ENCODE measurements around the gene FAM25A.

The FAM25A gene

GRCh38 chr10:87053577-87054181, 33.6 kb downstream of the FAM25A start:
- TF ChIP-seq CTCF (IDR thresholded peaks at IDR 0.05; ENCODE audit: low read depth, low read length, missing control alignments): no peak
- no peak overlapping the region for H3K4me3 ChIP-seq (ENCODE audit: low read depth, low read length)
- no peak for DNase-seq (ENCODE audit: low read depth)

DNA sequence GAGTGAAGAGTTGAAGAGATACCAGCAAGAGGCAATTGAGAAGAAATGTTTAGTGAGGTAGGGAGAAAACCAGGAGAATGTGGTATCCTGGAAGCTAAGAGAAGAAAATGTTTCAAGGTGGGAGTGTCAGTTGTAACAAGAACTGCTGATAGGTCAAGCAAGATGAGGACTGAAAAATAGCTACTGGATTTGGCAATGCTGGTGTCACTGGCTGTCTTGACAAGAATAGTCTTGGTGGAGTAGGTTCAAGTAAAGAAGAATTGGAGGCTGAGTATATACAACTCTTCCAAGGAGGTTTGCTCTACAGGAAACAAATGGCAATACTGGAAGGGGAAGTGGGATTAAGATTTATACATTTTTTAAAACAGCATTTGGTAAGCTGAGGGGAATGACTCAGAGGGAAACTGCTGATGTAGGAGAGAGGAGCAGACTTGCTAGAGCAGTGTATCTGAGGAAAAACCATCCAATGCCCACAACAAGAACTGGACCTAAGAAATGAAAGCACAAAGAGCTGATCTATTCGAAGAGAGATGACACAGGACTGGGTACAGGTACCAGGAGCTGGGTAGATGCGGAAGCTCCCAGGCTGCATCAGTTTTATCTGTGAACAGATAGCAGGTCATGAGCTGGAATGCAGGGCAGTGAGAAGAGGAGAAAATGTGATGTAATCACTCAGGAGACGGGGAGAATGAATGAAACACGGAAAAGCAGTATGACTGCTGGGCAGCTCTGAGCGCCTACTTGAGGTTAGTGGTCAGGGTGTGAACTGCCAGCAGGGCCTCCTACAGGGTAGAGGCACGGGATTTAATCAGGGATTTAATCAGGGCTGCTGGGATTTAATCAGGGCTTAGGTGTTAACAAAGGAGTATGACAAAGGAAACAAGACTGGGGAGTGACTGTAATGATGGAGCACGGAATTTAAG, 34.5 kb downstream of the FAM25A start:
- DNase-seq (ENCODE audit: low read depth): peak; percentile 8
- peak; percentile 18 for TF ChIP-seq CTCF (IDR thresholded peaks at IDR 0.05; ENCODE audit: low read depth, low read length, missing control alignments)
- no peak overlapping the region for H3K4me3 ChIP-seq (ENCODE audit: low read depth, low read length)

DNA sequence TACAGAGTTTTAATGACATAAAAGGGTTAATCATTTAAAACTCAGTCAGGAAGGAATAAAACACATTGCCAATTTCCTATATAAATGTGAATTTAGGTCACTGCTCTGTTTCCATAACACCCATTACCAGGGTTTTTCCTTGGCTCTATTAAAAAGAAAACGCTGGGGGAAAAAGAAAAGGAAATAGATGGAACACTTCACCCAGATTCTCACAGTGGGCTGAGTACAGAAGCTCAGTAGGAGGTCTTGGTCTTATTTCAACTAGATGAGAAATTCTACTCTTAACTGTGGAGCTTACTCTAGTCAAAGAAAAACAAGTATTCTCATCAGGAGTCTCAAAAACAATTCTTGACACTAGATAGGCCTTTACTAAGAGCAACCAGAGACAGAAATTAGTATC, 38.1 kb downstream of the FAM25A start:
- DNase-seq (ENCODE audit: low read depth): no peak
- no peak overlapping the region for H3K4me3 ChIP-seq (ENCODE audit: low read depth, low read length)
- no peak for TF ChIP-seq CTCF (IDR thresholded peaks at IDR 0.05; ENCODE audit: low read depth, low read length, missing control alignments)

GRCh38 chr10:87059401-87059800, 39.3 kb downstream of the FAM25A start:
- TF ChIP-seq CTCF (IDR thresholded peaks at IDR 0.05; ENCODE audit: low read depth, low read length, missing control alignments): no peak
- no peak for DNase-seq (ENCODE audit: low read depth)
- H3K4me3 ChIP-seq (ENCODE audit: low read depth, low read length): no peak overlapping the region

- TF ChIP-seq CTCF (IDR thresholded peaks at IDR 0.05; ENCODE audit: low read depth, low read length, missing control alignments): no peak
- no peak for DNase-seq (ENCODE audit: low read depth)
- H3K4me3 ChIP-seq (ENCODE audit: low read depth, low read length): no peak overlapping the region
Measured at GRCh38 chr10:87060280-87060928, 40.3 kb downstream of the FAM25A start.

DNA sequence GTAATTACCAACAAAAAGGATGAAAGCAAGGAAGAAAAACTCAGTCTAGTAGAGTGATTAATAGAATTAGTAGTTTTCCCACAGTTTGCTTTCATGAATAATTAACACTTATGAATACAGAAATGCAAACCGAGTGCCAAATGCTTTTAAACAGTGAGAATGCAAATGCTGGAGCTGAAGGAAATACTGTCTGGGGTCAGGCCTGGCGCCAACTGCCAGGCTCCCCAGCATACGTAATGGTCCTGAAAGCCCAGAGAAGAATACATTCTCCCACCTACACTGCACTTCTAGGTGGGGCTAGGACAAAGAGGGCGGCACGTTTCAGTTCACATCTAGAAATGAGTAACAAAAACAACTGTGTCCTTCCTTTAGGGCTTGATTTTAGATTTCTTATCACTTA, 44.6 kb downstream of the FAM25A start:
- H3K4me3 ChIP-seq (ENCODE audit: low read depth, low read length): no peak overlapping the region
- no peak for TF ChIP-seq CTCF (IDR thresholded peaks at IDR 0.05; ENCODE audit: low read depth, low read length, missing control alignments)
- DNase-seq (ENCODE audit: low read depth): no peak

Measured in GM12864 (cell line).